CD14-positive monocyte (primary cell): ENCODE results near the gene NEGR1. TPM values are rescaled to one million over a fixed set of nuclear protein-coding genes. Genes with fewer than 3 reads are reported as not detected.

Source experiments
- DNase-seq, 3 donors: peaks; one replicate each; pipeline ENCODE4 v3.0.0-alpha.2; 2011 to 2022
- H2AFZ ChIP-seq: 2 replicates; pipeline ENCODE4 v1.6.0; 2012; ENCODE audit warnings: mild to moderate bottlenecking, low read depth, low read length, inconsistent platforms; ENCODE audit not compliant: insufficient read depth, poor library complexity, severe bottlenecking
- H3K27ac ChIP-seq, 2 donors: 1 replicate in 1 of 2; 2 replicates in 1 of 2; pipeline ENCODE4 v1.5.1; 2012 to 2013; ENCODE audit warnings: low read length in 2 of 2, control low read depth in 1 of 2, inconsistent platforms in 1 of 2, low read depth in 1 of 2, mild to moderate bottlenecking in 1 of 2
- H3K27me3 ChIP-seq, 2 donors: one replicate each; pipeline versions ENCODE4 v1.6.0 to v1.6.1; 2011 to 2013; ENCODE audit warnings: low read length in 2 of 2; ENCODE audit not compliant: control insufficient read depth in 2 of 2, insufficient read depth in 2 of 2
- H3K36me3 ChIP-seq, 2 donors: replicated peaks in 1 of 2; 1 replicate in 1 of 2; 2 replicates in 1 of 2; pipeline versions ENCODE4 v1.5.1 to v1.6.1; 2012 to 2013; ENCODE audit warnings: low read length in 2 of 2, control low read depth in 1 of 2, inconsistent platforms in 1 of 2, mild to moderate bottlenecking in 1 of 2; ENCODE audit not compliant: insufficient read depth in 2 of 2, control insufficient read depth in 1 of 2
- H3K4me1 ChIP-seq, 2 donors: 1 replicate in 1 of 2; 2 replicates in 1 of 2; pipeline versions ENCODE4 v1.5.1 to v1.6.1; 2012 to 2013; ENCODE audit warnings: low read length in 2 of 2, control low read depth in 1 of 2, inconsistent platforms in 1 of 2, mild to moderate bottlenecking in 1 of 2, moderate library complexity in 1 of 2; ENCODE audit not compliant: insufficient read depth in 2 of 2, control insufficient read depth in 1 of 2
- H3K4me2 ChIP-seq: replicated peaks from 2 replicates; pipeline ENCODE3; 2012; ENCODE audit warnings: low read length, moderate library complexity, mild to moderate bottlenecking; ENCODE audit not compliant: poor library complexity, severe bottlenecking; ENCODE audit errors: extremely low read depth
- H3K4me3 ChIP-seq, 3 experiments: fragments of 200-600 bp in 1 of 3; sonication (generic) in 1 of 3; replicated peaks in 1 of 3; 1 replicate in 2 of 3; 2 replicates in 1 of 3; pipeline ENCODE4 v1.5.1; 2011 to 2013; ENCODE audit warnings: low read length in 3 of 3, mild to moderate bottlenecking in 3 of 3, control low read depth in 2 of 3, low read depth in 2 of 3, inconsistent platforms in 1 of 3, moderate library complexity in 1 of 3
- H3K79me2 ChIP-seq: 2 replicates; pipeline ENCODE4 v1.6.0; 2012; ENCODE audit warnings: mild to moderate bottlenecking, control low read depth, inconsistent platforms, low read length, moderate library complexity; ENCODE audit not compliant: insufficient read depth
- H3K9ac ChIP-seq: 2 replicates; pipeline ENCODE4 v1.6.0; 2017; ENCODE audit warnings: low read length, mild to moderate bottlenecking; ENCODE audit not compliant: insufficient read depth, poor library complexity, severe bottlenecking
- H3K9me3 ChIP-seq, 2 donors: replicated peaks in 1 of 2; 1 replicate in 1 of 2; 2 replicates in 1 of 2; pipeline versions ENCODE4 v1.5.1 to v1.6.1; 2012 to 2013; ENCODE audit warnings: low read length in 2 of 2, control low read depth in 1 of 2; ENCODE audit not compliant: control insufficient read depth in 1 of 2, insufficient read depth in 1 of 2
- H4K20me1 ChIP-seq: 2 replicates; pipeline ENCODE4 v1.6.0; 2012; ENCODE audit warnings: mild to moderate bottlenecking, low read length, control low read depth, moderate library complexity; ENCODE audit not compliant: insufficient read depth
- H3K27ac Mint-ChIP-seq, 7 donors: one replicate each; pipeline ENCODE4 v1.8.0; 2020; ENCODE audit warnings: mild to moderate bottlenecking in 7 of 7, mixed read lengths in 7 of 7, moderate library complexity in 6 of 7, inconsistent platforms in 2 of 7
- H3K27me3 Mint-ChIP-seq, 3 donors: one replicate each; pipeline ENCODE4 v1.8.0; 2021 to 2022; ENCODE audit warnings: low read depth in 3 of 3, mild to moderate bottlenecking in 3 of 3, mixed read lengths in 3 of 3, moderate library complexity in 3 of 3, inconsistent platforms in 1 of 3
- H3K36me3 Mint-ChIP-seq, 2 donors: one replicate each; pipeline ENCODE4 v1.8.0; 2020; ENCODE audit warnings: mixed read lengths in 2 of 2, inconsistent platforms in 1 of 2, mild to moderate bottlenecking in 1 of 2
- H3K4me1 Mint-ChIP-seq: one replicate; pipeline ENCODE4 v1.8.0; 2020; ENCODE audit warnings: mild to moderate bottlenecking, mixed read lengths
- H3K4me3 Mint-ChIP-seq, 2 donors: one replicate each; pipeline ENCODE4 v1.8.0; 2020; ENCODE audit warnings: mild to moderate bottlenecking in 2 of 2, mixed read lengths in 2 of 2, moderate library complexity in 1 of 2
- H3K9me3 Mint-ChIP-seq, 7 donors: one replicate each; pipeline ENCODE4 v1.8.0; 2020 to 2022; ENCODE audit warnings: mixed read lengths in 7 of 7, mild to moderate bottlenecking in 6 of 7, moderate library complexity in 6 of 7, inconsistent platforms in 2 of 7
- WGBS: methylation state at CpG from one replicate; pipeline ENCODE4 v1.1.5; 2013; ENCODE audit warnings: missing lambda C conversion rate; ENCODE audit not compliant: insufficient coverage; 5-methylcytosine and 5-hydroxymethylcytosine counted together
- intact Hi-C, 2 donors: fragments of 100-400 bp; cut with micrococcal nuclease; formaldehyde crosslinking; loops; one replicate each; pipeline versions ENCODE4 v1.15.0 to v1.15.1; 2023
- polyA plus RNA-seq, 3 donors: library from polyadenylated mRNA; depleted of rRNA in 1 of 3; unstranded in 2 of 3; stranded (reverse) in 1 of 3; fragments of 300-500 nt in 2 of 3; fragments of >200 nt in 1 of 3; fragmentation: Illumina TruSeq in 2 of 3; gene quantifications; 1 replicate in 2 of 3; 2 replicates in 1 of 3; pipeline ENCODE4 v1.2.3, GENCODE V29; 2012 to 2021
- TF ChIP-seq, protein P1 (sequence below): fragments of 200-600 bp; IDR thresholded peaks from one replicate; pipeline ENCODE4 v1.8.0; 2022; ENCODE audit warnings: antibody characterized with exemption, mild to moderate bottlenecking

The NEGR1 gene
- polyA plus RNA-seq, 3 donors = 0.03 to 0.15 (median 0.13) TPM

DNA sequence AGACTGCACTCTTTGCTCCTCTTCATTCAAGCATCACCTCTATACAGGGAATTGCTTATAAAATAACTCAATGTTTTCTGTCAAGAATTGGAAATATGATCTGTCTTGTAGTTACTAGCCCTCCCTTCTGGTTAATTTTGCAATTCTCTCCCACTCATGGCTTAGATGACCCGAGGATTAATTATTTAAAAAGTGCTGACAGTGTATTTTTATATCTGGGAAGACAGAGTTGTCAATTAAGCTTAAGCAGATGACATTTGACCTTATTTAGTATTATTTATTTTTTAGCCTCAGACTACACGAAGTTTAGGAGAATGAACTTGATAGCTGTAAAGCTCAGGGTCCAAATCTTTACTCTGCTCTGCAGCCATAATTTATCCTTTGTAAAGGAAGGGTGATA, 538.5 kb downstream of the NEGR1 start:
- no peaks in the 10 kb centered on the region for H3K36me3 Mint-ChIP-seq
- H3K27me3 Mint-ChIP-seq = no peaks in the 10 kb centered on the region
- Histone ChIP-seq H2AFZ (no peak overlapping the region), H3K4me1 (no peaks in the 10 kb centered on the region), H3K79me2 (no peaks in the 10 kb centered on the region), H3K36me3 (no peaks in the 10 kb centered on the region), H3K4me2 (no peak overlapping the region), H3K27ac (no peak overlapping the region), H3K4me3 (no peak overlapping the region), H3K9ac (no peak overlapping the region), H4K20me1 (no peaks in the 10 kb centered on the region), H3K27me3 (no peaks in the 10 kb centered on the region), H3K9me3 (peaks cover 0 to 3% of the 10 kb centered on the region in 2 donors)
- DNase-seq = no peak
- peaks cover 0 to 7% (median 5%) of the 10 kb centered on the region in 7 donors for H3K9me3 Mint-ChIP-seq
- no peaks in the 10 kb centered on the region for H3K4me1 Mint-ChIP-seq
- intact Hi-C loops = no loop called here
- no CpG with 5 or more reads among the region's 2 CpGs for WGBS
- H3K4me3 Mint-ChIP-seq = no peak overlapping the region
- TF ChIP-seq, protein P1, sequence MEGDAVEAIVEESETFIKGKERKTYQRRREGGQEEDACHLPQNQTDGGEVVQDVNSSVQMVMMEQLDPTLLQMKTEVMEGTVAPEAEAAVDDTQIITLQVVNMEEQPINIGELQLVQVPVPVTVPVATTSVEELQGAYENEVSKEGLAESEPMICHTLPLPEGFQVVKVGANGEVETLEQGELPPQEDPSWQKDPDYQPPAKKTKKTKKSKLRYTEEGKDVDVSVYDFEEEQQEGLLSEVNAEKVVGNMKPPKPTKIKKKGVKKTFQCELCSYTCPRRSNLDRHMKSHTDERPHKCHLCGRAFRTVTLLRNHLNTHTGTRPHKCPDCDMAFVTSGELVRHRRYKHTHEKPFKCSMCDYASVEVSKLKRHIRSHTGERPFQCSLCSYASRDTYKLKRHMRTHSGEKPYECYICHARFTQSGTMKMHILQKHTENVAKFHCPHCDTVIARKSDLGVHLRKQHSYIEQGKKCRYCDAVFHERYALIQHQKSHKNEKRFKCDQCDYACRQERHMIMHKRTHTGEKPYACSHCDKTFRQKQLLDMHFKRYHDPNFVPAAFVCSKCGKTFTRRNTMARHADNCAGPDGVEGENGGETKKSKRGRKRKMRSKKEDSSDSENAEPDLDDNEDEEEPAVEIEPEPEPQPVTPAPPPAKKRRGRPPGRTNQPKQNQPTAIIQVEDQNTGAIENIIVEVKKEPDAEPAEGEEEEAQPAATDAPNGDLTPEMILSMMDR = no peak
- H3K27ac Mint-ChIP-seq = no peak overlapping the region

DNA sequence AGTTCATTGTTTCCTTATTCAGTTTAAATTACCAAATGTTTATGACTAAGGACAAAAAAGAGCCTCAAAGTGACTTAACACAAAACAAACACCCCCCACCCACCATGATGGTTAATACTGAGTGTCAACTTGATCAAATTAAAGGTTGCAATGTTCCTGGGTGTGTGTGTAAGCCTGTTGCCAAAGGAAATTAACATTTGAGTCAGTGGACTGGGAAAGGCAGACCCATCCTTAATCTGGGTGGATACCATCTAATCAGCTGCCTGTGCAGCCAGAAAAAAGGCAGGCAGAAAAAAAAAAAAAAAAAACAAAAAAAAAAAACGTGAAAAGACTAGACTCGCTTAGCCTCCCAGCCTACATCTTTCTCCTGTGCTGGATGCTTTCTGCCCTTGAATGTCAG, 543.4 kb downstream of the NEGR1 start:
- H3K4me1 ChIP-seq = no peaks in the 10 kb centered on the region
- peaks cover 0 to 9% of the 10 kb centered on the region in 2 donors for H3K9me3 ChIP-seq
- H4K20me1 ChIP-seq = no peaks in the 10 kb centered on the region
- H3K27me3 ChIP-seq = no peaks in the 10 kb centered on the region
- intact Hi-C loops = no loop called here
- no CpG with 5 or more reads among the region's 2 CpGs for WGBS
- Mint-ChIP-seq H3K4me1 (no peaks in the 10 kb centered on the region), H3K27me3 (no peaks in the 10 kb centered on the region), H3K9me3 (peaks cover 2 to 8% (median 5%) of the 10 kb centered on the region in 7 donors), H3K4me3 (no peak overlapping the region), H3K27ac (no peak overlapping the region), H3K36me3 (no peaks in the 10 kb centered on the region)
- H3K27ac ChIP-seq = no peak overlapping the region
- H3K9ac ChIP-seq = no peak overlapping the region
- H2AFZ ChIP-seq = no peak overlapping the region
- H3K36me3 ChIP-seq = no peaks in the 10 kb centered on the region
- H3K4me3 ChIP-seq = no peak overlapping the region
- H3K79me2 ChIP-seq = no peaks in the 10 kb centered on the region
- TF ChIP-seq, protein P1 = no peak
- no peak for DNase-seq
- no peak overlapping the region for H3K4me2 ChIP-seq
